Peyer's patch (tissue), 4 donors: ENCODE measurements around the gene DIPK1A. TPM values are rescaled to one million over a fixed set of nuclear protein-coding genes. Genes with fewer than 3 reads are reported as not detected.

Experiments
- DNase-seq, 3 donors: peaks; one replicate each; pipeline ENCODE4 v3.0.0-alpha.2; 2017 to 2019
- H3K27ac ChIP-seq, 4 donors: fragments of 200-600 bp; sonication (generic); one replicate each; pipeline ENCODE4 v1.5.1; 2016 to 2019
- H3K27me3 ChIP-seq, 2 donors: fragments of 200-600 bp; sonication (generic); one replicate each; pipeline ENCODE4 v1.5.1; 2019
- H3K36me3 ChIP-seq, 3 donors: fragments of 200-600 bp; sonication (generic); one replicate each; pipeline ENCODE4 v1.5.1; 2016 to 2019
- H3K4me1 ChIP-seq, 4 donors: fragments of 200-600 bp; sonication (generic); one replicate each; pipeline ENCODE4 v1.5.1; 2016 to 2019
- H3K4me3 ChIP-seq, 4 donors: fragments of 200-600 bp; sonication (generic); 1 replicate in 3 of 4; 2 replicates in 1 of 4; pipeline ENCODE4 v1.5.1; 2016 to 2019; ENCODE audit warnings: mild to moderate bottlenecking in 1 of 4
- H3K9me3 ChIP-seq, 4 donors: fragments of 200-600 bp; sonication (generic); one replicate each; pipeline ENCODE4 v1.5.1; 2016 to 2019; ENCODE audit warnings: mild to moderate bottlenecking in 1 of 4
- CTCF ChIP-seq, 6 experiments: fragments of 450-650 bp in 4 of 6; fragments of 200-600 bp in 2 of 6; sonication (generic) in 1 of 6; IDR thresholded peaks; one replicate each; pipeline ENCODE4 v1.5.1; 2017 to 2019; ENCODE audit warnings: antibody characterized with exemption in 6 of 6, mild to moderate bottlenecking in 3 of 6, moderate library complexity in 1 of 6
- POLR2A ChIP-seq, 2 donors: fragments of 450-650 bp; IDR thresholded peaks; one replicate each; pipeline ENCODE4 v1.5.1; 2017; ENCODE audit warnings: antibody characterized with exemption in 2 of 2, mild to moderate bottlenecking in 2 of 2, moderate library complexity in 2 of 2
- total RNA-seq, 4 donors: library from RNA; depleted of rRNA; stranded (reverse); fragments of >200 nt; gene quantifications; one replicate each; pipeline ENCODE4 v1.1.0, GENCODE V29; 2016

DIPK1A gene
- total RNA-seq, 4 donors from 2014 or later = 5.1 to 12.4 (median 7.8) TPM

- TF ChIP-seq POLR2A (IDR thresholded peaks at IDR 0.05) (no peak), CTCF (IDR thresholded peaks at IDR 0.05) (no peak)
- no peak overlapping the region for H3K27ac ChIP-seq
- H3K36me3 ChIP-seq = no peaks in the 10 kb centered on the region
These were observed 44.4 kb downstream of the DIPK1A start for GRCh38 chr1:92916899-92917298.

DNA sequence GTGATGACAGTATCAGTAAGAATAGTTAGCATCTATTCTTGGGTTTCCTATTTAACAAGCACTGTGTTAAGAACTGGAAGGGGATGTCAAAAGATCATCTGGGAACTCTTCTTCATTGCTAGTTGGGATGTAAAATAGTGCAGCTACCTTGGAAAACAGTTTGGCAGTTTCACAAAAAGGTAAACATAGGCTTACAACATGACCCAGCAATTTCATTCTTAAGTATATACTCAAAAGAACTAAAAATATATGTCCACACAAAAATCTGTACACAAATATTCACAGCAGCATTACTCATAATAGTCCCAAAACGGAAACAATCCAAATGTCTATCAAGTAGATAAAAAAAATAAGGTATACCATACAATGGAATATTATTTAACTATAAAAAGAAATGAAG lies 45.7 kb downstream of the DIPK1A start:
- TF ChIP-seq POLR2A (IDR thresholded peaks at IDR 0.05) (no peak), CTCF (IDR thresholded peaks at IDR 0.05) (no peak)
- no peaks in the 10 kb centered on the region for H3K27me3 ChIP-seq
- no peak overlapping the region for H3K27ac ChIP-seq
- DNase-seq = no peak
- no peak overlapping the region for H3K4me3 ChIP-seq
- H3K9me3 ChIP-seq = no peaks in the 10 kb centered on the region
- H3K36me3 ChIP-seq = no peaks in the 10 kb centered on the region
- no peaks in the 10 kb centered on the region for H3K4me1 ChIP-seq

More at GRCh38 chr1:92916899-92917298, 44.4 kb downstream of the DIPK1A start:
- no peaks in the 10 kb centered on the region for H3K27me3 ChIP-seq
- no peak for DNase-seq
- no peaks in the 10 kb centered on the region for H3K9me3 ChIP-seq
- no peak overlapping the region for H3K4me3 ChIP-seq
- no peaks in the 10 kb centered on the region for H3K4me1 ChIP-seq

DNA sequence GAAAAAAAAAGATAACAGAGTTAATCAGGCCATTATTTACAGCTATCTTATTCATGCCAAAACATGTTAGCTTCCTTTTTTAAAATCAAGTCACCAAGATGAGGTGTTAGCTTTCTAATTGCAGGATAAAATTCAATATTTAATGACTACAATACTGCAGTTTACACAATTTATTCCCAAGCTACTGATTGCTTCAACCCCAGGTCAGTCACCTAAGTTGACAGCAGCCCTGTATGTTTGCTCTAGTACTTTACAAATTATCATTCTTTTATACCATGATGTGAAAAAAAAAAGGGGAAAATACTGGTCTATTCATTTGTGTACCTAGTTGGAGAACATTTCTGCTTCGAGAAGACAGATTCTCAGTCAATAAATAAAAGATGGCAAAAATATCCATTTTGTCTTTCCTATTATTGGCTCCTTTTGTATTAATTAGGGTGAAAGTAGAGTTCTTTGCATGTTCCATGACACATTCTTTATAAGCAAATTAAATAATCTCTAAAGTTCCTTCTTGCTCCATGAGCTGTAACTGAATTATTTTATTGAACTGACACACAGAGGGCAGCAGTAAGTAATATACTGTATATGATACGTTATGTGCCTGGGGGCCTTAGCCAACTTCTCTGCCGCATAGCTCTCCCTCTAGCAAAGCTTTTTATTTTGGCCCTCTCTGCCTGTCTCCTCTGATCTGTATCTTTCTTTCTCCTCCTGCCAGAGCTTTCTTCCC lies 48.0 kb downstream of the DIPK1A start:
- Histone ChIP-seq H3K4me1 (no peaks in the 10 kb centered on the region), H3K36me3 (no peaks in the 10 kb centered on the region), H3K27ac (no peak overlapping the region), H3K4me3 (no peak overlapping the region), H3K27me3 (no peaks in the 10 kb centered on the region), H3K9me3 (no peaks in the 10 kb centered on the region)
- TF ChIP-seq CTCF (IDR thresholded peaks at IDR 0.05) = no peak
- no peak for TF ChIP-seq POLR2A (IDR thresholded peaks at IDR 0.05)
- DNase-seq = no peak

DNA sequence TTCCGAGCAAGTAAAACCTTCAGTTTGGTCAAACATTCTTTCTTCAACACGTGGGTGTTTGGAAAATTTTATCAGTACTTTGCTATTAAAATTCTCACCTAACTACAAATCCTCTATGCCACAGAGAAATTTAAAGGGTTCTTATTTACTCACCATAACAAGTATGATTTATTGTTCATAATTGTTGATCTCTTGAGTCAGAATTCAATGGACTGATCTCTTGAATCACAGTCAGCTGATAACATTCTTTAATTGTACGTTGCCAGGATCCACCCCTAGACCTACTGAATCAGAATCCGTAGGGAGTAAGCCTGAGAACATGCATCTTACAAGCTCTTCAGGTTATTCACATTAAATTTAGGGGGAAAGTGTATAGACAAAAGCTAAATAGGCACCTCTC lies 51.2 kb downstream of the DIPK1A start:
- no peaks in the 10 kb centered on the region for H3K36me3 ChIP-seq
- no peaks in the 10 kb centered on the region for H3K27me3 ChIP-seq
- DNase-seq = no peak
- no peak for TF ChIP-seq CTCF (IDR thresholded peaks at IDR 0.05)
- no peak for TF ChIP-seq POLR2A (IDR thresholded peaks at IDR 0.05)
- H3K27ac ChIP-seq = no peak overlapping the region
- no peaks in the 10 kb centered on the region for H3K9me3 ChIP-seq
- H3K4me3 ChIP-seq = no peak overlapping the region
- no peaks in the 10 kb centered on the region for H3K4me1 ChIP-seq

DNA sequence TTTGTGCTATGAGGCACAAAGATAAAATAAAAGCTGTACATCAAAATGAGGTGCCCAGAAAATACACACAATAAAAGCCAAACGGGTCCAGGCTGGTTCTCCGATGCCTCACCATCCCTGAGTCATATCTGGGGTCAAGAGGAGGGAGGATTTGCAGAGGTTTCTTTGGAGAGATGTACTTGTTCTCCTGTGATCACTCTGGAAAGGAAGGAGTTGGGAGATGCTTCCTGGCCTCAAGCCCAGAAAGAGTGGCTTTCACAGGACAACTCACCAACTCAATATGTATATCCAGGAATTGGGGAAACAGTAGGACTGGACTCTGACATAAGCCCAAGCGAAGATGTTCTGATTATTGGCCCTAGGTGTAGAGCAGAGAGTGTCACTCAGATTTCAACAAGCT lies 51.9 kb downstream of the DIPK1A start:
- H3K4me3 ChIP-seq = no peak overlapping the region

More for the DNA sequence above, 51.9 kb downstream of the DIPK1A start:
- Histone ChIP-seq H3K4me1 (no peaks in the 10 kb centered on the region), H3K9me3 (no peaks in the 10 kb centered on the region), H3K27me3 (no peaks in the 10 kb centered on the region), H3K27ac (no peak overlapping the region), H3K36me3 (no peaks in the 10 kb centered on the region)
- no peak for DNase-seq
- no peak for TF ChIP-seq POLR2A (IDR thresholded peaks at IDR 0.05)
- no peak for TF ChIP-seq CTCF (IDR thresholded peaks at IDR 0.05)
